ENCODE results near the gene PAH.
"Not testable (repeated sequence)": the region's sequence is repeated elsewhere in the genome, so short reads cannot be mapped to it uniquely, and the experiment has no call there.

The PAH gene

GRCh38 chr12:102891756-102892155 lies 25.3 kb downstream of the PAH start:
- DNase-seq (ENCODE audit: low spot score) = no peak

DNA sequence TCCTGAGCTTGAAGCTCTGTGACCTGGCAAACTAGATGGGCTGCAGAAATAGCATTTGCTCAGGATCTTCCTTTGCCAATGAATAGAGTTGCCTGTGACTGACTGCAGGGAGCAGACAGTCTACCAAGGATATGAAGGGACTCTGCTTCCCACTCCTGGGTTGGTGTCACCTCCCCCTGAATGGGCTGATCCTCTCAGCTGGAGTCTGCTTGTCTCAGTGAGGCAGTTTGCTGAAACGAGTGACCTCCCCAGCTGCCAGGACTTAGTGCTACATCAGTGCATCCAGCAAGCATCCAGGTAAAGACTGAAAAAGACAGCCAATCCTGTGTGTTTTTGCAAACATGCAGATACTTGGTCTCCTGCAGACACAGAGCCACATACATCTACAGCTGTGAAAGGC lies 28.5 kb downstream of the PAH start:
- DNase-seq (ENCODE audit: low spot score) = no peak

DNA sequence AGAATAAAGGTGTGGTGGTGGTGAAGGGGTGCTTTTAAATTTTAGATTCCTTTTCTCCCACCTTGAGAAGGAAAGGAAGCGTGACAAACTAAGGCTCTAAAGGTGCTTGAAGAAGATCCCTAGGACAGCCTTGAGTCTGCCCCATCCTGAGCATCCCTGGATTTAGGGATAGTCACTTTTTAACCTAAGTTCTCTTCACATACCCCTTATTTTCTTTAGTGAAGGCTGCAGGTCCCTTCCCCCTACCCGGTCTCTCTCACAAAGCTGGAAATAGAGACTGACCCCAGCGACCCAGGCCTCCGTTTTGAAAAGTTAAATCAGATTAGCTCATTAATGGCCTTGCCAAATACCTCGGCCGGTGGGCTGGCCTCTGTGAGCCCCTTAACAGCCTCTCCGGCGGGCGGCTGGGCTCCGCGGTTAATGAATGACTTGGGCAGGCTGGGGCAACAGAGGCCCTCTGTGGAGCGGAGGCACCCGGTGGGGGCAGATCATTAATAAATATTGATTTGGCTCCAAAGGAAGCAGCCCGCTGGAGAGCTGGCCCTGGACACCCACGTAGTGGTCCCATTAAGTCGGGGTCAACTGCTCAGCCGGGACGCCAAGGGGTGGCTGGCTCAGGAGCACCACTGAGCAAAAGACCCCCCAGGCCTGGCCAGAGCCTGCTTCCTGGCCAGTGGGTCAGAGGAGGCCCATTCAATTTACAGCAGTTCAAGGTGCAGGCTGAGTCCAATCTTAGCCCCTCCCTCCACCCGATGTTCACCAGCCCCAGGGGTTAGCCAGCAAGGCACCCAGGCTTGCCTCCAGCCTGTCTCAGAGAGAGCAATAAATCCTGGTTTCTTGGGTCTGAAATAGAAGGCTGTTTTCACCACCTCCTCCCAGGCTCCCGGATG lies 31.8 kb downstream of the PAH start:
- no peak for DNase-seq (ENCODE audit: low spot score)

- peak; percentile 63 for DNase-seq (ENCODE audit: low spot score)
These were observed 33.7 kb downstream of the PAH start for GRCh38 chr12:102883204-102883799.

- DNase-seq (ENCODE audit: low spot score) = no peak
These were observed 36.3 kb downstream of the PAH start for GRCh38 chr12:102880783-102881182.

DNA sequence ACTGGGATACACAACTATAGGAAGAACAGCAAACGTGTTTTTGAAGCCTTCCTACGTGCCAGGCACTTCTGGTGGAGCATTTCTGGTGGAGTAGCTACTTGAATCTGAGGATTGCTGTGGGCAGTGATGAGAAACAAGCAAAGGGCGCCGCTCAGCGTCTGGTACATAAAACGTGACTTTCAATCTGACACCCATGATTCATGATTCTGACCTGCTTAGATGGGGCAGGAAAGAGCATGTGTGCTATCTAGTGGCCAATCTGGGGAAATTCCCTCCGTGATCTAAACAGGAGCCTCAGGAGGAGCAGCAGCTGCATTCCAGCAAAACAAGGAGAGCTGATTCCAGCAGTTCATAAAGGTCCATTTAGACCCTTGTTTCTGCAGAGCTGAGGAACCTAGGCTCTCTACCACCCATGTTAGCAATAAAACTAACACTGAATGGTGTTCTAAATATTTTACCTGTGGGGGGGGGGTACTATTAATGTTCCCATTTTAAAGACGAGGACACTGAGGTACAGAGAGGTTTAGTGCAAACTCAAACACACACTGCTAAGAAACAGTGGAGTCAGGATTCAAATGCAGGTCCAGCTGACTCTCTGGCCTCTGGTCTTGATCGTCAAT lies 37.8 kb downstream of the PAH start:
- DNase-seq (ENCODE audit: low spot score) = peak; percentile 88

- DNase-seq (ENCODE audit: low spot score) = no peak
These were observed 40.2 kb downstream of the PAH start for GRCh38 chr12:102876883-102877282.

- no peak for DNase-seq (ENCODE audit: low spot score)
These were observed 42.2 kb downstream of the PAH start for GRCh38 chr12:102874819-102875218.

DNA sequence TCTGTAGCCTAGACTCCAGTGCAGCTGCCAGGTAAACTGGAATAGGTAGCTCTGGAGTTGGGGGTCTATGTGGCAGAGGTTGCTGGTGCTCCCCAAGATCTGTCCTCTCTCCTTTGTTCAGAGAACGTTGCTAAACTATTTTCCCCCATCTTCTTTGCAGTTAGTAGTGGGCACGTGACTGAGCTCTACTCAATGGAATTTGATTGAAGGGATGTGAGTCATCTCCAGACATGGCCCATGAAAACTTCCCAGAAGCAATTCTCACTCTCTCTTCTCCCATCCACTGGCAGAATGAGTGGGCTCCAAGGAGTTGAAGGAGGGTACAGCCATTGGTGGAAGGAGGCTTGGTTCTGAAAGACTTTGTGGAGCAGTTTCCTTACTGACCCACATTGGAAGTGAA lies 44.0 kb downstream of the PAH start:
- peak; percentile 37 for DNase-seq (ENCODE audit: low spot score)

DNA sequence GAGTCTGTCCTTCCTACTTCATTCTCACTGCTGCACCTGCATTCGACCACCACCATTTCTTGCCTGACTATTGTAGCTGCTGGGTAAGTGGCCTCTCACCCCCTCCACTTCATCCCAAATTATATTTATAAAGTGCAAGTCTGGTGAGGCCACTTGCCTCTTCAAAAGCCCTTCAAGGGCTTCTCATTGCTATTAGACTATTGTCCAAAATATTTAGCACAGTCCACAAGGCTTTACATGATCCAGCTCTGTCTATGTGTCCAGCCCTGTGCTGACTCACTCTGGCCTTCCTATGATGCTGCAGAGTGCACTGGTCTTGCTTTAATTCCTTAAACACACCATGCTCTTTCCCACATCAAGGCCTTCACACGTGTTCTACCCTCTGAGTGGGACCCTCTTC lies 46.0 kb downstream of the PAH start:
- no peak for DNase-seq (ENCODE audit: low spot score)

DNA sequence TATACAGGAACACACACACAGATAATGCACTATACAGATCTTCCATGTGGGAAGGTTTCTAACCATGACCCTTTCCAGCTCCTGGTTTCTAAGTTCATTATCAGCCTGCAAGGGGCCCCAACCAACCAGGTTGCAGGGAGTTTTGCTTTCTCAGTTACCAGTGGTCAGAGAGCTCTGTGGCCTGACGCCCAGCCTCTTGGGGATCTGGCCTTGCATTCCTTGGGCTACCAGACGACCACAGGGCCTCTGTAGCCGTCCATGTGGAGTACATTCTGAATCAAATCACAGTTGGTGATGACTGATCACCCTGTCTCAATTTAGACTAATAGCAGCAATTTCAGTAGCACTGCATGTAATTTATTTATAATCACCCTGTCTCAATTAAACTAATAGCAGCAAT lies 47.5 kb downstream of the PAH start:
- DNase-seq (ENCODE audit: low spot score) = no peak

GRCh38 chr12:102865821-102866615 lies 51.0 kb downstream of the PAH start:
- DNase-seq (ENCODE audit: low spot score) = no peak

GRCh38 chr12:102862486-102862885 lies 54.6 kb downstream of the PAH start:
- DNase-seq (ENCODE audit: low spot score) = no peak

- peak; percentile 69 for DNase-seq (ENCODE audit: low spot score)
These were observed 65.8 kb downstream of the PAH start for GRCh38 chr12:102851246-102851645.

- DNase-seq (ENCODE audit: low spot score) = no peak
These were observed 67.2 kb downstream of the PAH start for GRCh38 chr12:102849722-102850447.

GRCh38 chr12:102848832-102849231 lies 68.2 kb downstream of the PAH start:
- DNase-seq (ENCODE audit: low spot score) = no peak

DNA sequence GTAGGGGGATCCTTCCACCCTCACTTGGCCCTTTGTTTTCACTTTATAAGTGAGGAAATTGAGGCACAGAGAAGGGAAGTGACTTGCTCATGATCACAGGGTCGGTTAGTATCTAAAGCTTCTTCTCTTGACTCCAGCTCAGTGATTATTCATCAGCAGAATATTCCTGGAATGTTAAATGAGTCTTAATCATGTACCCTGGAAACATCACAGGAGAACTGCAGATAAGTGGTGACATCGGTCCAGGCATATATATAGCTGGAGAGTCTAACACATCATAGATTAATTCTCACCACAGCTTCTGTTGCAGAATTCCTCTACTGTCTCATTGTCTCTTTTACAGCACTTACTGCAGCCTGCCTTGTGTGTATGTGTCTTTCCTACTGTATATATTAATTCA lies 69.9 kb downstream of the PAH start:
- peak; percentile 90 for DNase-seq (ENCODE audit: low spot score)

DNA sequence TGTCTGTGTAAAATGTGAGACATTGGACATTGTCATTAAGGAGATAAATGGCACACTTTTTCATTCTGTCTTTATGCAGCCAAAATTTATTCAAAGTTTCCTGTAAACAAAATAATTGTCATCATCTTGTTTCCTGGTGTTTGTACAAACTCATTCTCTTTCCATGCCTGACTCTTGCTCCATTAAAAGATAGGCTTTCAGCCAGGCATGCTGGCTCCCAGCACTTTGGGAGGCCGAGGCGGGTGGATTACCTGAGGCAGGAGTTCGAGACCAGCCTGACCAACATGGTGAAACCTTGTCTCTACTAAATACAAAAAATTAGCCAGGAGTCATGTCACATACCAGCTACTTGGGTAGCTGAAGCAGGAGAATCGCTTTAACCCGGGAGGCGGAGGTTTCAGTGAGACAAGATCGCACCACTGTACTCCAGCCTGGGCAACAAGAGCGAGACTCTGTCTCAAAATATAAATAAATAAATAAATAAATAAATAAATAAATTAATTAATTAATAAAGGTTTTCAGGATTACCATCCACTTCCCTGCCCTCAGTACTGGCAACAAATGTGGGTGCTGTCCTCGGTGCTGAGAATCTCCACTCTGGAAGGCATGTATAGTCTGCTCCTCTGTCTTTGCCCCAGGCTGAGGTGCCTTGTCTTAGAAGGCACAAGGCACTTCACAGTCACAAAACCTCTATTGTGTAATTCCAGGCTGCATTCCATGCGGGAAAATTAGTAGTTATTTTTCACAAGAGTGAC lies 83.2 kb downstream of the PAH start:
- DNase-seq (ENCODE audit: low spot score) = peak; percentile 16

GRCh38 chr12:102832826-102833225 lies 84.2 kb downstream of the PAH start:
- not testable (repeated sequence) for DNase-seq (ENCODE audit: low spot score)

GRCh38 chr12:102824218-102824835 lies 92.7 kb downstream of the PAH start:
- DNase-seq (ENCODE audit: low spot score) = peak; percentile 42

All from kidney tubule cell (primary cell).